Stimulated activated CD4-positive, alpha-beta T cell treated with anti-CD3 and anti-CD28 coated beads, Interleukin-1b, Interleukin-23, amount 100 ng/mL, for 24 hours (primary cell): ENCODE results near the gene ZNF280C.
"Not testable (repeated sequence)": the region's sequence is repeated elsewhere in the genome, so short reads cannot be mapped to it uniquely, and the experiment has no call there.

ENCODE experiments used
- DNase-seq, 4 experiments: peaks; one replicate each; pipeline ENCODE4 v3.0.0-alpha.2; 2020; ENCODE audit warnings: low read depth in 4 of 4, low spot score in 1 of 4

Gene ZNF280C

GRCh38 chrX:130268449-130269170 is at the start of gene ZNF280C:
TSS of gene ZNF280C (minus strand) at chrX:130268899. CDS start at chrX:130260449, 8,450 bp downstream.
- peak; percentile 67 to 85 (median 76) for DNase-seq

- no peak for DNase-seq
Observed at GRCh38 chrX:130304587-130305368, 36.1 kb upstream of the ZNF280C start.

GRCh38 chrX:130301977-130302376 is 33.3 kb upstream of the ZNF280C start:
- no peak for DNase-seq

- DNase-seq = no peak
Observed at GRCh38 chrX:130301405-130301804, 32.7 kb upstream of the ZNF280C start.

GRCh38 chrX:130300010-130300282 is 31.2 kb upstream of the ZNF280C start:
- DNase-seq = no peak

- no peak for DNase-seq
Observed at GRCh38 chrX:130299279-130300009, 30.7 kb upstream of the ZNF280C start.

GRCh38 chrX:130296743-130297142 is 28.0 kb upstream of the ZNF280C start:
- no peak for DNase-seq

- no peak for DNase-seq
Observed at GRCh38 chrX:130296297-130296678, 27.6 kb upstream of the ZNF280C start.

- DNase-seq = no peak
Observed at GRCh38 chrX:130295519-130296296, 27.0 kb upstream of the ZNF280C start.

- no peak for DNase-seq
Observed at GRCh38 chrX:130287071-130287770, 18.5 kb upstream of the ZNF280C start.

GRCh38 chrX:130285710-130286109 is 17.0 kb upstream of the ZNF280C start:
- no peak for DNase-seq

GRCh38 chrX:130285069-130285620 is 16.4 kb upstream of the ZNF280C start:
- no peak for DNase-seq

- DNase-seq = no peak
Observed at GRCh38 chrX:130282151-130282550, 13.5 kb upstream of the ZNF280C start.

- DNase-seq = no peak
Observed at GRCh38 chrX:130280901-130281300, 12.2 kb upstream of the ZNF280C start.

- not testable (repeated sequence) for DNase-seq
Observed at GRCh38 chrX:130272253-130272652, 3.6 kb upstream of the ZNF280C start.

- DNase-seq = not testable (repeated sequence)
Observed at GRCh38 chrX:130269391-130269790, 692 bp upstream of the ZNF280C start.

- DNase-seq = no peak
Observed at GRCh38 chrX:130267956-130268448, 697 bp downstream of the ZNF280C start.

GRCh38 chrX:130264573-130264972 is 4.1 kb downstream of the ZNF280C start:
- DNase-seq = no peak

GRCh38 chrX:130263016-130263415 is 5.7 kb downstream of the ZNF280C start:
- no peak for DNase-seq

GRCh38 chrX:130262231-130262630 is 6.5 kb downstream of the ZNF280C start:
- no peak for DNase-seq
